NK-92 treated with Interleukin-12 subunit alpha and Interleukin-12 subunit beta, amount 100 ng/mL, for 24 hours (cell line): ENCODE results near the gene ZFAND3.

ENCODE experiments used
- DNase-seq: peaks from one replicate; lab custom pipeline; 2025; lab: John Stamatoyannopoulos, UW

ZFAND3 gene

DNA sequence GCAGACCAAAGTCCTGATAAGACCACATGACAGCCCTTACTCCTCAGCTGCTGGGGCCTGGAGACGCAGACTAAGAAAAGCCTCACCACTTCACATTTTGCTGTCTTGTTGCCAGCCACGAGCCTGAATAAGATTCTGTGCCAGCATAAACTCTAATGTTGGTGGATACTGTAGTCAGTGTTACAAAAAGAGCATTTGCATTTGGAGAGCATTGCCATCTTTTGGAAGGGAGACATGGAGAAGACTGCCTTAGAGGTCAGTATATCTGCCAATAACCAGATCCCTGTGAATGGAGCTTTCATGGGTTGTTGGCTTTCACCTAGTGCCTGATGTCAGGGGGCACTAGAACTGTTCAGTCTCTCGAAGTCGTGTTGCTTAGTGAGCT lies 315.2 kb downstream of the ZFAND3 start:
- no peak for DNase-seq

GRCh38 chr6:38136547-38136946 lies 317.0 kb downstream of the ZFAND3 start:
- DNase-seq: no peak

DNA sequence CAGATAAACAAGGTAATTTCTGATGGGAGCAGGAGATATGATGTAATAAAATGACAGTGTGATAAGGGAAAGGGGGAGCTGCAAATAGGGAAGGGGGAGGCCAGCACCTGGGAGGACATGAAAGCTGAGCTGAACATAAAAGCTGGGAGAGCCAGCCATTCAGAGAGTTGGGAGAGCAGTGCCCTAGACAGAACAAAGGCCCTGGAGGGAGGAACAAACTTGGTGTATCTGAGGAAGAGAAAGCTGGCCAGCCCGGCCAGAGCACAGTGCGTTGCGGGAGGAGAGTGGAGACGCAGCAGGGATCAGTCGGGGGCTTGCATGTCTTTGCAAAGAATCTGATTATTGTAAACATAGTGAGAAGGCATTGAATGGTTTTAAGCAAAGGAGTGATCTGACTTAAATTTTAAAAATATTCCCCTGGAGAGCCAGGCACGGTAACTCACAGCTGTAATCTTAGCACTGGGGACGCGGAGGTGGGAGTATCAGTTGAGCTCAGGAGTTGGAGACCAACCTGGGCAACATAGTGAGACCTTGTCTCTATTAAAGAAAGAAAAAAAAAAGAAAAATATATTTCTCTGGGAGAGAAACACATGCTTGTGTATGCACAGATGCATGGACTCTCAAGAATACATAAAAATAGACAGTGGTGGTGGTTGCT lies 318.2 kb downstream of the ZFAND3 start:
- no peak for DNase-seq

DNA sequence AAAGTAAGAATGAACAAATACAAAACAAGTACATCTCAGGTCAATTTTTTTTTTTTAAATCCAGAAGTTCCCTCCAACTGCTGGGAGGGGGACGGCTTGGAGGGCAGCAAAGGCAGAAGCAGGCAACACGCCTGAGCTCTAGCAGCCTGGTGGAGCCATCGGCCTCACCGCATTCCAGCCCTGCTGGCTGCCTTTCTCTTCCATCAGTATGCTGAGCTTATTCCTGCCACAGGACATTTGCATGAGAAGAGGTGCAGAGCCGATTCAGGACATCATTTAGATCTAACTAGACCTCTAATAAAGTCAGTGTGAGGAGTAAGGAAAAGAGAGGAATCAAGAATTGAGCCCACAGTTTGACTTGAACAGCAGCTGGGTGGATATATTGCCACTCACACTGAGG lies 318.8 kb downstream of the ZFAND3 start:
- DNase-seq: no peak

DNA sequence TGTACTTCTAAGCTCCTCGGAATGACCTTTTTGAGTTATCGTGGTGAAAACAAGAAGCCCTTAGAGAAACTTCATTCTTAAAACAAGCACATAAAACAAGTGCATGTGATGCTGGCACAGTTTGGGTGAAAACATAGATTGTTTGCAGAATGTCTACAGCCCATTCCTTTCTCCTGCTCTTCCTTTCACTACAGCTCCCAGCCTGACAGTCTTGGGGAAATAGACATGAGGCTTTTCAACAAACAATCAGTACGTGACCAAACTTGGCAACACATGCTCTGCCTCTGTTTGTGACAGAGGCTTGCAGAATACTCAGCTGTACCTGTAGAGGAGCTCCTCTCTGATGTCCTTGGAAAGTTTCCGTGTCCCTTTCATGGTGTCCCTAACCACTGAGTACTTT lies 321.6 kb downstream of the ZFAND3 start:
- no peak for DNase-seq

- DNase-seq: no peak
These were observed 322.2 kb downstream of the ZFAND3 start for GRCh38 chr6:38141716-38142115.

DNA sequence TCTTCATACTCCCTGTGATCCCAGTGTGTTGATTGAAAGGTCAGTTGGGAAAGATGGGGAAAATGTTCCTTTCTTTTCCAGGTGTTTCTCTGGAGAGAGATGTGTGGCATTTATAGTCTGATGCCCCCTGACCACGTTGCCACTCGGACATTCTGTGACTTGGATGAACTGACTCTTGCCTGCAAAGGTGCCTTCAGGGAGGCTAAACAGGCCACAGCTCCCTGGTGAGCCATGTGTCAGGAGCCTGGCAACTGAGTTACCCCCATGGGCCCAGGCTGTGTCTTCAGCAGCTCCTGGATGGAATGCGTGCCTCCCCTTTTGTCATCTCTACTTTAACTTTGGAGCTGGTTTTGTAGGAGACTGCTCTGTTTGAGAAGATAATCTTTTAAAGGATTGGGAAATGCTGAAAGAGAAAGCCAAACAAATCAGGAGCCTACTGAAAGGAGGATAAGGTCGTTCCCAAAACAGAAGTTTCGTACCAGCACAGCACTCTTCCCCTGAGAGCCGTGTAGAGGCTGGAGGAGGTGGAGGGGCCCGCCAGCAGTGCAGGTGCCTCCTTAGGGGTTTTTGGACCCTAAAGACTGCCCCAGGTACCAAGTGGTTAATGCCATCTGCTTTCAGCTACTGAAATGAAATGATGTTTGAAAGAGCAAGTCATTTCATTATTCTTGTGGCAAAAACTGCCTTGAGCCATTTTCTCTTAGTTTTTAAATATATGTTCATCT lies 322.8 kb downstream of the ZFAND3 start:
- DNase-seq: no peak

GRCh38 chr6:38143191-38144150 lies 323.9 kb downstream of the ZFAND3 start:
- no peak for DNase-seq

- DNase-seq: no peak
These were observed 324.9 kb downstream of the ZFAND3 start for GRCh38 chr6:38144365-38144945.

- DNase-seq: no peak
These were observed 326.6 kb downstream of the ZFAND3 start for GRCh38 chr6:38146021-38146733.

DNA sequence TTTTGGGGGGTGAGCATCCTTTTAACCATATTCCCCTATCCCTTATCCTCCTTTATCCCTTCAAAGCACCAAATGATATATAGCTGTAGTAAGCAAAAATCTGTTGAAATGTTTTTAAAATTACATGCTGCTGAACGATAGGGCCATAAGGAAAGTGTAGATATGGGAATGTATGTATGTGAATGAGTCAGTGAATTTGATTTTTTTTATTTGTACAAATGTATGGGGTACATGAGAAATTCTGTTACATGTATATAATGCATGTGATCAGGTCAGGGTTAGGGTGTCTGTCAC lies 327.2 kb downstream of the ZFAND3 start:
- no peak for DNase-seq

- DNase-seq: no peak
These were observed 329.1 kb downstream of the ZFAND3 start for GRCh38 chr6:38148606-38149005.

DNA sequence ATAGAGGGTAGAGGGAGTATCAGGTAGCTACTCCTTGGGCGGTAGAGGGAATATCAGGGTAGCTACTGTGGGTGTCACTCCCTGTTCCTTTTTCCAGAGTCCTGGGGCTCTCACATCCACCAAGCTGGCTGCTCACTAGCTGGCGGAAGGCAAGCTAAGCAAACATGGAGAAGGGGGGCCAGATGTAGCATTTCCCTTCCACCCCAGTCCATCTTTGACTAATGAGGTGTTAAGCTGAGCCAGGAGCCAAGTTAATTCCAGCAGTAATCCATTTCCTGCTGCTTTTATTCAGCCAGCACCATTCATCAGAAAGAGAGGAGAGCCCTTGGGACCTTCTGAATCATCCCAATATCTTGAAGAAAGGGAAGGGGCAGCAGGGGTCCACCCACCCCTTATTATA lies 330.0 kb downstream of the ZFAND3 start:
- DNase-seq: no peak

DNA sequence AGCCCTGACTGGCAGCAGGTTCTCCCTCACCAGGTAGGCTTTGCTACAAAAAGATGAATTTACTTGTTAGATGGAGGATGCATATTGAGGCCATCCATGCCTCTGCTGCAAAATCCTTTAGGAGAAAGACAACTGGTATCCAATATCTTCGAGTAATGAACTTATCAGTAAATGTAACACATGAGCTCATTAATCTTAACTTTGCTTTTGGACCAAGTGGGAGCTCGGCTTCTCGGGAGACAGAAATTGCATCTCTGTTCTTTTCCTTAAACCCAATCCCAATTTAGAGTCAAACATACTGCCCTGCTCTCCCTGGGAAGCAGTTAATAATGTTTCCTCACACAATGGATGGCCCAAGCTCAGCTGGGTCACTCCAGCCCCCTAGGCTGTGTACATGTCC lies 330.5 kb downstream of the ZFAND3 start:
- DNase-seq: no peak

GRCh38 chr6:38150681-38151296 lies 331.3 kb downstream of the ZFAND3 start:
- DNase-seq: no peak

- no peak for DNase-seq
These were observed 332.3 kb downstream of the ZFAND3 start for GRCh38 chr6:38151580-38152500.

DNA sequence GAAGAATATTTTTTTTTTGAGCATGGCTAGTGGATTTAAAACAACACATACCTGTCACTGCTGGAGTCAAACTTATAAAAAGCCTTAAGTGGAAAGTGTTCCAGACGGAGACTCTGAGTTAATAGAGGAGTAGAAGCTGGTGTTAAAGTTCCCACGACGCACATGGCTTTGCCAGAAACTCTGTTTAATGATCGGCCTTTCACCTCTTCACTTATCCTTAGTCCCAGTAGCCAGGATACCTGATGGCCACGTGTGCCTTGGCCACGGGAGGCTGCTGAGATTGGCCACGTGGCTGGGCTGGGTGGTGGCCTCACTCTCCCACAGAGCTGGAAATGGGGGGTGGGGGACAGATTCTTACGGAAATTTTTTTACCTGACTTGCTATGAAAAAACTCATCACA lies 333.1 kb downstream of the ZFAND3 start:
- DNase-seq: no peak

DNA sequence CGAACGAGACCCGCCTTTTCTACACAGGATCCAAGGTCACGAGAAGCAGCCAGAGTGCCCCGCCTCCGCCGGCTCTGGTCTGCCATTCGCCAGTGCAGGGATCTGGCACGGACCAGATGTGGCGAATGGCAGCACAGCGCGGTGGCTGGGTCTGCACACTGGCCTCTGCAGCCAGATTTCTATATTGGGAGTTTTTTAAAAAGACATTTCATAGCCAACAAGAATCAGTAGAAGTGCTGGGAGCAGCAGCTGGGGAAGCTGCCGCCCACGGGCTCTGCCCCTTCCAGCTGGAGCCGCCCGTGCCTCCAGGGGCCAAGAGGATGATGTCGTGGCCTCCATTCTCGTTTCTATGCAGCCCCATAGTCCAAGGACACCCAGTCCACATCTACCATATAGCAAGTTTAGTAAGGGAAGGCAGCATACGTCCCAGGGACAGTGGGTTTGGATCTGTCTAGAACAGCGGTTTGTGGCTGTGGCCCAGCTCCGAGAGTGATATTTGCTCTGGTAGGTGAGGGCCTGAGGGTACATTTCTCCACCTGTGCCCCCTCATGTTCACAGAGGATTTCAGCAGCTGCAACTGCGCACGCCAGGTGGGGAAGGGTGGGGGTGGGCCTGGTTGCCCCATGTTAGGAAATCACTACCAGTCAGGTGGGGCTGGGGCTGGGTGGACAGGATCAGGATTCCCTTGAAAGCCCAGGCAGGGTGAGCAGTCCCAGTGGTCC lies 333.7 kb downstream of the ZFAND3 start:
- no peak for DNase-seq

DNA sequence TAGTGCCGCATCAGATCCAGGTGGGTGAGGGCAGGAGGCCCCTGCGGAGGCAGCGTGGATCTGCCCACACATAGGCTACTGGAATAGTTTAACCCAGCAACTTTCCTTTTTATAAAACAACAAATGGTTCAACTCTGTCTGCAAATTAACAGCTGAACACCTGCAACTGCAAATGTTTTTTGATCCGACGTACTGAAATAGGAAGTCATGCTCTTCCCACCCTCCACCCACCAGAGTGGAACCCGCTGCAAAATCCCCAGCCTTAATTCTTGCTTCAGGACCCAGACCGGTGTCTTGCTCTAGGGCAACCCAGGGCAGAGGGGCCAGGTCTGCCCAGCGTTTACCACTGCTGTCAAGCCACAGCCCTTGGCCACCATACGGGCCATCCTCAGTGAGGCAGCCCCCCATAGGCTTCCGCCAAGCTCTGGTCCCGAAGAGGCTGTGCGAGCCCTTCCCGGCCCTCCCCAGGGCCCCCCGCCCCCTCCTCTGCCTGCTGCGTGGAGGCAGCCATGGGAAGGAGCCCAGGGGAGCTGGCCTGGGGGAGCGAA lies 334.3 kb downstream of the ZFAND3 start:
- DNase-seq: no peak
